Right lobe of liver (tissue), 4 donors: ENCODE measurements around the gene PIGV.

ENCODE experiments used
- POLR2A ChIP-seq: fragments of 450-650 bp; IDR thresholded peaks from one replicate; pipeline ENCODE4 v1.6.1; 2017; ENCODE audit warnings: antibody characterized with exemption, mild to moderate bottlenecking
- TF ChIP-seq, protein P1 (sequence below), 4 donors: fragments of 200-600 bp in 3 of 4; fragments of 450-650 bp in 1 of 4; IDR thresholded peaks; one replicate each; pipeline versions ENCODE4 v1.5.1 to v1.8.0; 2016 to 2022; ENCODE audit warnings: antibody characterized with exemption in 4 of 4, mild to moderate bottlenecking in 2 of 4
- donor health status: DM: no; HTN: no; CAD: no.
- donor health status: DM: no; HTN: no; CAD: no.
- donor health status: DM: no; HTN: yes; CAD: no.

DNA sequence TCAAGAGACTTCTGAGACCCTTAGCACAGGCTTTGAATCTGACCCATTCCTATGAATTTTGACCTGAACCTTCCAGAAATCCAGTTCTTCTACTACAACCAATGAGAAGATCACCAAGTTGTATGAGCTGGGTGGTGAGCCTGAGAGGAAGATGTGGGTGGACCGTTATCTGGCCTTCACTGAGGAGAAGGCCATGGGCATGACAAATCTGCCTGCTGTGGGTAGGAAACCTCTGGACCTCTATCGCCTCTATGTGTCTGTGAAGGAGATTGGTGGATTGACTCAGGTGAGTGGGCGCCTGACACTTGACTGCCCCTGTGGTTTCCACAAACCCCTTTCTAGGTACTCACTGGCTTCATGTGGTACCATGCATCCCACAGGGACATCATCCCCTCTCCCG, 20.0 kb upstream of the PIGV start:
- TF ChIP-seq, protein P1, sequence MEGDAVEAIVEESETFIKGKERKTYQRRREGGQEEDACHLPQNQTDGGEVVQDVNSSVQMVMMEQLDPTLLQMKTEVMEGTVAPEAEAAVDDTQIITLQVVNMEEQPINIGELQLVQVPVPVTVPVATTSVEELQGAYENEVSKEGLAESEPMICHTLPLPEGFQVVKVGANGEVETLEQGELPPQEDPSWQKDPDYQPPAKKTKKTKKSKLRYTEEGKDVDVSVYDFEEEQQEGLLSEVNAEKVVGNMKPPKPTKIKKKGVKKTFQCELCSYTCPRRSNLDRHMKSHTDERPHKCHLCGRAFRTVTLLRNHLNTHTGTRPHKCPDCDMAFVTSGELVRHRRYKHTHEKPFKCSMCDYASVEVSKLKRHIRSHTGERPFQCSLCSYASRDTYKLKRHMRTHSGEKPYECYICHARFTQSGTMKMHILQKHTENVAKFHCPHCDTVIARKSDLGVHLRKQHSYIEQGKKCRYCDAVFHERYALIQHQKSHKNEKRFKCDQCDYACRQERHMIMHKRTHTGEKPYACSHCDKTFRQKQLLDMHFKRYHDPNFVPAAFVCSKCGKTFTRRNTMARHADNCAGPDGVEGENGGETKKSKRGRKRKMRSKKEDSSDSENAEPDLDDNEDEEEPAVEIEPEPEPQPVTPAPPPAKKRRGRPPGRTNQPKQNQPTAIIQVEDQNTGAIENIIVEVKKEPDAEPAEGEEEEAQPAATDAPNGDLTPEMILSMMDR (IDR thresholded peaks at IDR 0.05) = no peak
- no peak for TF ChIP-seq POLR2A
